Measurements from ENCODE around the gene EXOC3. TPM values are rescaled to one million over a fixed set of nuclear protein-coding genes. Genes with fewer than 3 reads are reported as not detected.
A peak's percentile ranks its signal among the peaks of the same experiment; 100 is the strongest.

EXOC3 gene
- total and polyA plus RNA-seq, 11 donors, result 20.6 to 45.5 (median 42.8) TPM

DNA sequence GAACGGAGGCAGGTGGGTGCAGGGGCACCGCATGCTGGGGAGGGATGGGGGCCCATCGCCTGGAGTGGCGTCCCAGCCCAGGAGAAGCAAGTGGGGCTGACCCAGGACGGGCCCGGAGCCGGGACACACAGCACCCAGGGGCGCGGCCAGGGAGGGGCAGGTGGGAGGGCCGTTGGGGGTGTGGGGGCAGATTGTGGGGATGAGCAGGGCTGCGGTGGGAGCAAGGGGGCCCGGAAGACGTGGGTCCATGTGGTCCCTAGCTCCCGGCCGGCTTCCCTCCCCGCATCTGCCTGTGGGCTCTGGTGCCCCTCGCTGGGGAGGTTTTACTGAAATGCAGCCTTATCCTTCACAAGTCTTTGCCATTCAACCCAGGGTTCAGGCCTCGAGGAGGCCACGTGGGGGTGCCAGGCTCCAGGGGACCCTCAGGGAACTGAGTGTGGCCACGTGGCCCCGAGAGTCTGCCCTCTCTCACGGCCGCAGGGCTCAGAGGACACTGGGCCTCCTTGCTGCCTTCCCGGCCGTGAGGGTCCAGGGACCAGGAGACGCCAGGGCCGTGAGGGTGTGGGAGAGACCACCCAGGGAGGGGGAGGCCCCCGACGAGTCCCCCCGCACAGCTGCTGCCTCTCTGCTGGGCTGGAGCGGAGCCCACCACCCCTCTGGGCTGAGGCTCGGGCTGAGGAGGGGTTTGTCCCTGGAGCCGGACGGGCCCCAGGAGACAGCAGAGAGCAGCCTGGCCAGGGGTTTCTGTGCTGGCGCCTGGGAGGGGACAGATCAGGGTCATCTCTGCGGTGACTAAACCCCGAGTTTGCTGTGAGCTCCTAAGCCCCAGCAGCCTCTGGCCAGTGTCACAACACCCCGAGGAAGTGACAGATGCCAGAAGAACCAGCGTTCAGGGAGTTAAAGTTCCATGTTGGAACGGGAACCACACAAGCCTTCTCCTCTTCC, 46.0 kb downstream of the EXOC3 start:
- DNase-seq (no peak), ATAC-seq (peak in 1 of 4 donors; percentile 26)
- WGBS, 4 donors, result 40 to 65% (median 58%) methylated on average over 24 to 40 of the region's 40 CpGs
- peaks cover 0 to 11% (median 0%) of the 10 kb centered on the region in 12 donors for H3K4me1 ChIP-seq
- TF ChIP-seq, protein P1, sequence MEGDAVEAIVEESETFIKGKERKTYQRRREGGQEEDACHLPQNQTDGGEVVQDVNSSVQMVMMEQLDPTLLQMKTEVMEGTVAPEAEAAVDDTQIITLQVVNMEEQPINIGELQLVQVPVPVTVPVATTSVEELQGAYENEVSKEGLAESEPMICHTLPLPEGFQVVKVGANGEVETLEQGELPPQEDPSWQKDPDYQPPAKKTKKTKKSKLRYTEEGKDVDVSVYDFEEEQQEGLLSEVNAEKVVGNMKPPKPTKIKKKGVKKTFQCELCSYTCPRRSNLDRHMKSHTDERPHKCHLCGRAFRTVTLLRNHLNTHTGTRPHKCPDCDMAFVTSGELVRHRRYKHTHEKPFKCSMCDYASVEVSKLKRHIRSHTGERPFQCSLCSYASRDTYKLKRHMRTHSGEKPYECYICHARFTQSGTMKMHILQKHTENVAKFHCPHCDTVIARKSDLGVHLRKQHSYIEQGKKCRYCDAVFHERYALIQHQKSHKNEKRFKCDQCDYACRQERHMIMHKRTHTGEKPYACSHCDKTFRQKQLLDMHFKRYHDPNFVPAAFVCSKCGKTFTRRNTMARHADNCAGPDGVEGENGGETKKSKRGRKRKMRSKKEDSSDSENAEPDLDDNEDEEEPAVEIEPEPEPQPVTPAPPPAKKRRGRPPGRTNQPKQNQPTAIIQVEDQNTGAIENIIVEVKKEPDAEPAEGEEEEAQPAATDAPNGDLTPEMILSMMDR (IDR thresholded peaks at IDR 0.05), result no peak
- TF ChIP-seq POLR2A (IDR thresholded peaks at IDR 0.05), result no peak
- H3K4me3 ChIP-seq, result no peak overlapping the region
- intact Hi-C loops (cut with DNase I), result no loop called here
- H3K27ac ChIP-seq, result no peak overlapping the region
- peaks cover 0 to 73% (median 20%) of the 10 kb centered on the region in 9 donors for H3K27me3 ChIP-seq
- no peaks in the 10 kb centered on the region for H3K36me3 ChIP-seq
- H3K9me3 ChIP-seq, result no peaks in the 10 kb centered on the region

DNA sequence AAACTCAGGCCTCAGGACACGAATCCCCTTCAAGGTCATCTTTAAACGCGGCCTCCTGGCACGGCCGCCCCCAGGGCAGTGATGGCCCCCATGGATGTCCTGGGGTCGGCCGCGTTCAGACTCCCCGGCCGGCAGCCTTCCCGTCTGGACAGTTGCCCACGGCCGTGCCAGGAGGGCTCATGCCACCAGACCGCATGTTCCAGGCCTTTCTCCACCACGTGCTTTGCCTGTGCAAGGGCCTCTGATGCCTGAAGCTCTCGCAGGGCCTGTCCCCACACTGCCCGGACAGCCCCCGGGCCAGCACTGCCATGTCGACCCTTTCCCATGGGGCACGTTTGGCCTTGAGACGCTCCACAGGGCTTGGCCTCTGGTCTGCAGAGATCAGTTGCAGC, 46.7 kb downstream of the EXOC3 start:
- intact Hi-C loops (cut with DNase I), result no loop called here
- Histone ChIP-seq H3K27me3 (peaks cover 0 to 74% (median 18%) of the 10 kb centered on the region in 9 donors), H3K36me3 (no peaks in the 10 kb centered on the region), H3K4me3 (no peak overlapping the region), H3K9me3 (no peaks in the 10 kb centered on the region), H3K4me1 (peaks cover 0 to 11% (median 0%) of the 10 kb centered on the region in 12 donors), H3K27ac (no peak overlapping the region)
- WGBS, 4 donors, result 49 to 56% (median 52%) methylated on average over 11 to 21 of the region's 21 CpGs
- ATAC-seq (peak in 1 of 4 donors; percentile 18), DNase-seq (no peak)
- TF ChIP-seq, protein P1 (IDR thresholded peaks at IDR 0.05), result no peak
- no peak for TF ChIP-seq POLR2A (IDR thresholded peaks at IDR 0.05)

DNA sequence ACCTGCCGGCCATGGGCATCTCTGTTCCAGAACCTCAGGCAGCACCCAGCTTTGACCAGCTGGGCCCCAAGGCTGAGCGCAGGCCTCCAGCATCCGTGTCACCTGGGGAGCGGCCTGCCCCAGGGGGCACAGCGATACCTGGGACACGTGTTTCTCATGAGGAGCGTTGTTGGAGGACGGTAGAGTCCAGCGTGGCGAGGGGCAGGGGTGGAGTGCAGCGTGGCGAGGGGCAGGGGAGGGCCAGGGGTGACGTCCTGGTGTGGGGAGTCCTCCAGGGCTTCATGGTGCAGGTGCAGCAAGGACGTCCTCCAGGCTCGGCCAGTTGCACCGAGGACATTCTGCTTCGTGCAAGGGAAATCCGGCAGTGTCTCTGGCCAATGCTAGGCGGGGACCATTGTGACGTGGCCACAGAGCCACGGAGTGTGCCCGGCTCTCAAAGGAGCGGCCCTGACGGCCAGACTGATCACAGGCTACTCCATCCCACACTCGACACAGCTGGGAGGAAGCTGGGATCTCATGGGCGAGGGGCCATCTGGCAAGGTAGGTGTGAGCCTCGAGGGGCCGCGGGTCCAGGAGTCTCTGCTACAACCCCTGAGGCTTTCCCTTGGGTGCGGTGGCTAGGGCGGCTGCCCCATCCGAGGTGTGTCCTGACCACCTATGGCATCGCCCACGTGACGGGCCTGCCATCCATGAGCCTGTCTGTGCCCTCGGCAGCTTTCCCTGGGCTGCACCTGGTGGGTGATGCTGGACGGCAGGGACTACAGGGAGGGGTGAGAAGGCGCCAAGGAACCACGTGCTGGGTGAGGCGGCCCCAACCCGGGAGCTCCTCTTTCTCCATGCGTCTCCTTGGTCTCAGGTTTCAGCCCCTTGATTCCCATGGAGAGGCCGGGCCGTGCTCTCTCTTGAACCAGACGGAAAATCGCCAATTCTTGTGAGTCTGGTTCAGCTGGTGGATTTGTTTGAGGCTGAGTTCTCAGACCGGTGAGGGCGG, 47.4 kb downstream of the EXOC3 start:
- TF ChIP-seq, protein P1 (IDR thresholded peaks at IDR 0.05), result no peak
- TF ChIP-seq POLR2A (IDR thresholded peaks at IDR 0.05), result no peak
- Histone ChIP-seq H3K9me3 (no peaks in the 10 kb centered on the region), H3K36me3 (no peaks in the 10 kb centered on the region), H3K27ac (no peak overlapping the region), H3K4me1 (peaks cover 0 to 9% (median 0%) of the 10 kb centered on the region in 12 donors), H3K27me3 (peaks cover 0 to 70% (median 18%) of the 10 kb centered on the region in 9 donors), H3K4me3 (no peak overlapping the region)
- DNase-seq (no peak), ATAC-seq (no peak)
- WGBS, 4 donors, result 83 to 89% (median 86%) methylated on average over 39 to 48 of the region's 48 CpGs
- intact Hi-C loops (cut with DNase I), result no loop called here
